Ovary (tissue), 3 donors: ENCODE data around the gene AUTS2.

Experiments used
- CTCF ChIP-seq, 3 donors: fragments of 450-650 bp in 2 of 3; fragments of 200-600 bp in 1 of 3; IDR thresholded peaks; one replicate each; pipeline versions ENCODE4 v1.5.1 to v1.8.0; 2016 to 2022; ENCODE audit warnings: antibody characterized with exemption in 3 of 3, mild to moderate bottlenecking in 1 of 3
- EP300 ChIP-seq: sonication (generic); formaldehyde crosslinking; IDR thresholded peaks from one replicate; pipeline ENCODE4 v1.6.1; 2017; ENCODE audit warnings: antibody characterized with exemption
- POLR2A ChIP-seq: fragments of 450-650 bp; IDR thresholded peaks from one replicate; pipeline ENCODE4 v1.6.1; 2017; ENCODE audit warnings: antibody characterized with exemption, mild to moderate bottlenecking, moderate library complexity
- donor health status: DM: no; HTN: no; CAD: no.

GRCh38 chr7:70631718-70632117 is 1033.4 kb downstream of the AUTS2 start:
- TF ChIP-seq CTCF (IDR thresholded peaks at IDR 0.05) (no peak), POLR2A (no peak), EP300 (no peak)
